GM19467 (cell line): ENCODE measurements around the gene ACP7.

Experiments
- ATAC-seq: cut with Tn5 transposase; IDR thresholded peaks from one replicate; pipeline ENCODE4 v1.9.1; 2021; ENCODE audit warnings: mild to moderate bottlenecking, moderate library complexity; ENCODE audit not compliant: unreplicated experiment

Gene ACP7

GRCh38 chr19:39146686-39147450 lies 62.7 kb downstream of the ACP7 start:
- no peak for ATAC-seq

GRCh38 chr19:39147480-39147879 lies 63.3 kb downstream of the ACP7 start:
- no peak for ATAC-seq

DNA sequence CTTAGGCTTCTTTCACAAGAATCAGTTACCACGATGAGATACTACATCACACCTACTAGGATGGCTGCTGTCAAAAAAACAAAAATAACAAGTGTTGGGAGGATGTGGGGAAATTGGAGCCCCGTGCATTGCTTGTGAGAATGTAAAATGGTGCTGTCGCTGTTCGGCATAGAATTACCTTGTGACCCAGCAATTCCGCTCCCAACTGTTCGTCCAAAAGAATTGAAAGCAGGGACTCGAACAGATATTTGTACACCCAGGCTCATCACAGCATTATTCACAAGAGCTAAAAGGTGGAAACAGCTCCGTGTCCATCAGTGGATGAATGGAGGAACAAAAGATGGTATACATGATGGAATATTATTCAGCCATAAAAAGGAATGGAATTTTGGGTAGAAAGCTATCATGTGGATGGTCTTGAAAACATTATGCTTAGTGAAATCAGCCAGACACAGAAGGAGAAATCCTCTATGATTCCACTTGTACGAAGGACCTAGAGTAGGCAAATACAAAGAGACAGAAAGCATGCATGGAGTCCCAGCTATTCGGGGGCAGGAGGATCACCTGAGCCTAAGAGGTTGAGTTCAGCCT lies 64.9 kb downstream of the ACP7 start:
- ATAC-seq, result no peak

- no peak for ATAC-seq
Observed at GRCh38 chr19:39150235-39150634, 66.1 kb downstream of the ACP7 start.

DNA sequence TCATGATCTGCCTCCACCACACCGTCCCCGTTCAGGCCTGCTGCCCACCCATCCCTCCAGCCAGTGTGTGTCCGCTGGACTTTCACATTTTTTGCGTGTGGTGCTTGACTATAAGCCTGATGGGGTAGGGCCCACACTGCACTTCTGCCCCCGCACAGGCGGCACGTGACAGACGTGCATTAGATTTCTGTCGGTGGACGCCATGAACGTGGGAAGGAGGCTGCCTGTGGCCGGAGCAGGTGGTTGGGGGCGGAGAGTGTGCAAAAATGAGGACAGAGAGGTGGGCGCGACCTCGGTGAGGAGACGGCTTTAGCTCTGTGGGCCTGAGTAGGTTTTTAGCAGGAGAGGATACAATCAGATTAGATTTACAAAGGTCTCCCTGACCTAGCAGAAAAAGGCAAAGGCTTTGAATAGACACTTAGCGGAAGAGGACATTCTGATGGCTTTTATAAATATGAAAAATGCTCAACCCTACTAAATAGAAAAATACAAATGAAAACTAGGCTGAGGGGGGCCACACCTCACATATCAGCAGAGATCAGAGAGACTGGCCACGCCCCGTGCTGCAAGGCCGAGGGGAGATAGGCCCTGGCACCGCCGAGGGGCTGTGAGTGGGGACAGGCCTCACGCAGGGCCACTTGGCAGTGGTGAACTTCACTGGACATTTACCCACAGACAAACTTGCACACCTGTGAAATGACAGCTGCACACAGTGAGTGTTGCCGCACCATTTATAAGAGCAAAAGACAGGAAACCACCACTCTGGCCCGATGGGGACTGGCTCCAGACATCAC lies 66.8 kb downstream of the ACP7 start:
- ATAC-seq, result no peak

DNA sequence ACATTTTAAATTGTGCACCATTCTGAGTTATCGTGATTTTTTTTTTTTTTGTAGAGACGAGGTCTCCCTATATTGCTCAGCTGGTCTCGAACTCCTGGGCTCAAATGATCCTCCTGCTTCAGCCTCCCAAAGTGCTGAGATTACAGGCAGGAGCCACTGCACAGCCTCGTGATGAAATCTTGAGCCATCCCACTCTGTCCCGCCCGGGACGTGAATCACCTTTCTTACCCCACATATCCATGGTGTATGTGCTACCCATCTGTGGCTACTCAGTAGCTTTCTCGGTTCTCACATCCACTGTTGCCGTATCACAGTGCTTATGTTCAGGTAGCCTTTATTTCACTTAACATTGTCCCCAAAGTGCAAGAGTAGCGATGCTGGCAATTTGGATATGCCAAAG lies 67.9 kb downstream of the ACP7 start:
- no peak for ATAC-seq

- no peak for ATAC-seq
Observed at GRCh38 chr19:39154100-39154628, 70.0 kb downstream of the ACP7 start.

GRCh38 chr19:39154629-39155100 lies 70.5 kb downstream of the ACP7 start:
- ATAC-seq, result no peak

DNA sequence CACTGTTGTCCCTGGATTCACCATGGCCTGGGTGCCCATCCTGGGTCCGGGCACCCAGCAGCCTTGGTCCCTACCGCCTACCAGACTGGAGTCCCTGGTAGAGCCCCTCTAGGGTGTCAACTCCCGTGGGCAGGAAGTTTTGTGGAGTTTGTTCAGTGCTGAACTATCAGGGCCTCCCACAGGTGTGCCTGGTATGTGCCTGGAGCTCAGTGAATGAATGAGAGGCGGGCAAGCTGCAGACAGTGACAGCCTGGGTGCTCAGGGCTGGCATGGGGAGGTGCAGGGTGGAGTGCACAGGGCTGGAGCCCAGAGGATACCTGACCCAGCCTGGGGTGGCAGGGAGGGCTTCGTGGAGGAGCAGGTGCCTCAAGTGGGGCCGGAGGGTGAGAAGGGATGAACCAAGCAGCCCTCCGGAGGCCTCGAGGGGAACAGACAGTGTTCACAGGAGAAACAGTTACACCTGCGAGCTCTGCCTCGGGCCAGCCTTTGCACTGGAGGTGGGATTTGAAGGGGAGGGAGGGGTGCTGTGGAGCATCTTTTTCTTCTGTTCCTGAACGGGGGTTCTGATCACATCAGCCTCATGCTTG lies 71.0 kb downstream of the ACP7 start:
- no peak for ATAC-seq

DNA sequence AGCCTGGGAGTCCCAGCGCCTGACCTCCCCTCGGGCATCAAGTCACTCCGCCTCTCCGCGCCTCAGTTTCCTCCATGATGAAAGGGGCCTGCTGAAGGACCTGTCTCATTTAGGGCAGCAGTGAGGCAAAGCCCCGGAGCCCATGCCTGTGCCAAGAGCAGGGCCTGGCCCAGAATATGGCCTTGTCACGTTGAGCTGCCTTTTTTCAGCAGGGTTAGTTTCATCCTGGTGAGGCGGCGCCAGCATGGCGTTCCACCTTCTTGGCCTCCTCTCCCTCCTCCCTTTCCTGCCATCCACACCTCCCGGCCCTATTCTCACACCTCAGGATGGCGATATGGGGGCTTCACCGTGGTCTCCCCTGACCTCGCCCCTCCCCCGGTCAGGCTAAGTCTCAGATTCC lies 71.6 kb downstream of the ACP7 start:
- no peak for ATAC-seq

- ATAC-seq, result no peak
Observed at GRCh38 chr19:39156326-39157230, 72.4 kb downstream of the ACP7 start.

DNA sequence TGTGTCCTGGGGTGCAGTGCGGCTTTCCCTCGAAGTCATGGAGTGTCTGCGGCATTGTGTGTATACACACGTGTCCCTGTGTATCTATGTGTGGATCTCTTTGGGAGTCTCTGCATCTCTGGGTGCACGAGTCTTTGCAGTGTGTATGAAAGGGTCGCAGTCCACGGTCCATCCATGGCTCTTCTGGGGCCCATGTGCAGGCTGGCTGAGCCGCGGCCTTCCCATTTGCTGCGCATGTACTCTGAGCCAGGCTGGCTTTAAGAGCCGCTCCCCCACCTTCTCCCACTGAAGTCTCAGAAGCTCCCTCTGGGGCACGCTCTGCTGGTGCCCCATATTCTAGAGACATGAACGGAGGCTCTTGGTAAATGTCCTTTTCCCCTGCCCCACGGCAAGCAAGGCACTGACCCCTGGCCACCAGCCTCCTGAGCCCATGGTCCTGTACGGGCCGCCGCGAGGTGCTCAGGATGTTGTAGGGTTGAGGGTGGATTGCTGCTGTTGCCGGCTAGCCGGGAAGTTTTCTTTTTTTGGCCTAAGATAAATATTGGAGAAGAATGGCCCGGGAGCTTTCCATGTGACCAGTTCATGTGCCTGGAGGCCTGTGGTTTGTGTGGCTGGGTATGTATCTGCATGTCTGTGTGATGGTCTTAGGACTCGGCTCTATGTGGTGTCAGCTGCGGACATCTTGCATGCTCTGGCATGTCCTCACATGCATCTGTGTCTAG lies 73.3 kb downstream of the ACP7 start:
- no peak for ATAC-seq

DNA sequence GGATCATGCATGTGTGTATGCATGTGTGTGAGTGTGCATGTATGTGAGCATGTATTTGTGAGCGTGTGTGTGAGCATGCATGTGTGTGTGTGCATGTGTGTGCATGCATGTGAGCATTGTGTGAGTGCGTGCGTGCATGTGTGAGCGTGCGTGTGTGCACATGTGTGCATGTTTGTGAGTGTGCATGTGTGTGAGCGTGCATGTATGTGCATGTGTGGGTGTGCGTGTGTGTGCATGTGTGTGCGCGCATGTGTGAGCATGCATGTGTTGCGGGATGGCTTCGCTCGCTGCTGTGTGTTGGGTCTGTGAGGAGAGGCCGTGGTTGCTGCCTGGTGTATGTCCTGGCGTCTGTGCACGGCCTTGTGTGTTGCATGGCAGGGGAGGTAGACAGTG lies 73.8 kb downstream of the ACP7 start:
- no peak for ATAC-seq

- ATAC-seq, result no peak
Observed at GRCh38 chr19:39158646-39159260, 74.6 kb downstream of the ACP7 start.

DNA sequence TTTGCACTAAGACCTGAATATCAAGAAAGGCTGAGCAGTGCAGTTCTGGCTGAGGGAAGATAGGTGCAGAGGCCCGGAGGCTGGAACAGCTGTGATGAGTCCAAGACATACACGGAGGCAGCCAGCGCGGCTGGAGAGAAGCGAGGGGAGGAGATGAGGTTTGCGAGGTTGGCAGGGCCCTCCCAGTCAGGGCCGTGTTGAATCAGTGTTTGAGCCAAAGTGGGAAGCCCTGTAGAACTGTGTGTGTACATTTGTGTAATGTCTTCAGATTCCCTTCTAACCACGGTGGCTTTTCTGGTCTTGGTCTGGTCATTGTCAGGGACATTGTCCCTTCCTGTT lies 76.3 kb downstream of the ACP7 start:
- ATAC-seq, result no peak
